ENCODE data around the gene BRD7. TPM values are rescaled to one million over a fixed set of nuclear protein-coding genes. Genes with fewer than 3 reads are reported as not detected.

BRD7 gene
- total RNA-seq, 4 donors from 2014 or later: 38.3 to 55.9 (median 48.8) TPM

DNA sequence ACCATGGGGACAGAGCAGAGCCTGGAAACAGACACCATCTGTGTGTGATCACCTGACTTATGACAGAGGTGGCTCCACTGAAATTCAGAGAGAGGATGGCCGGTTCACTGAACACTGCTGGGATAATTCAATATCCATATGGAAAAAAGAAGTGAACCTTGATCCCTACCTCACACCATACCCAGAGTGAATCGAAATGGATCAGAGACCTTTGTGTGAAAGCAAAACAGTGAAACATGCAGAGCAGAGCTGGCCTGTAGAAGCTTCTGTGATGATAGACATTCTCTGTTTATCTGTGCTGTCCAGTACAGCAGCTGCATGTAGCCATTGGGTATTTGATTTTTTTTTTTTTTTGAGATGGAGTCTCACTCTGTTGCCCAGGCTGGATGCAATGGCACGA, 82.1 kb downstream of the BRD7 start:
- no peak for DNase-seq
- intact Hi-C loops (cut with DNase I; ENCODE audit: low total_unique reads): no loop called here
- in situ Hi-C loops (cut with MboI; ENCODE audit: low sequenced_read_pairs in 4 of 4): no loop called here

DNA sequence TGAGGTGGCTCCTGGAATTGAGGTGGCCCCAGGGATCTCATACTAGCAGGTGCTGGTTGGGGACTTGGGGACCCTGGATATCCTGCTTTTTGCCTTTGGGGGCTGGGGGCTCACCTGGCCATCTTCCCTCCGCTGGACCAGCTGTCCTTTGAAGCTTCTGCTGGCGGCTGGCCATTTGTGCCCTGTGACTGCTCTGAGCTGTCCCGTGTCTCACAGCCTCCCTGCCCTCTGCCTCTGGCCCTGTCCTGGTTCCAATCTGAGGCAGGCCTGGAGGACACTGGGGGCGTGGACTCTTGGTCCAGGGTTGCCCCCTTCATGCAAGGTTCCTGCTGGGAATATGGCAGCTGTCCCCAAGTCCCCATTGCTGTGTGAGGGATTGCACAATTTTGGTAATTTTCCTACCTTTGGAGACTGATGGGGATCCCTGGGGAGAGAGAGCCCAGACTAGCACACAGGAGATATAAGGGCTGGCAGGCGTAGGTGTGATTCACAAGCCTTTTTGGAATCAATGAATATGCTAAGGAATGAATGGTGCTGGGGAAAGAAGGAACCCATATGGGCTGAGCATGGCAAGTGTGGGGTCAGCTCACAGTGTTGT, 83.3 kb downstream of the BRD7 start:
- intact Hi-C loops (cut with DNase I; ENCODE audit: low total_unique reads): no loop called here

More for the DNA sequence above, 82.1 kb downstream of the BRD7 start:
- TF ChIP-seq, protein P1, sequence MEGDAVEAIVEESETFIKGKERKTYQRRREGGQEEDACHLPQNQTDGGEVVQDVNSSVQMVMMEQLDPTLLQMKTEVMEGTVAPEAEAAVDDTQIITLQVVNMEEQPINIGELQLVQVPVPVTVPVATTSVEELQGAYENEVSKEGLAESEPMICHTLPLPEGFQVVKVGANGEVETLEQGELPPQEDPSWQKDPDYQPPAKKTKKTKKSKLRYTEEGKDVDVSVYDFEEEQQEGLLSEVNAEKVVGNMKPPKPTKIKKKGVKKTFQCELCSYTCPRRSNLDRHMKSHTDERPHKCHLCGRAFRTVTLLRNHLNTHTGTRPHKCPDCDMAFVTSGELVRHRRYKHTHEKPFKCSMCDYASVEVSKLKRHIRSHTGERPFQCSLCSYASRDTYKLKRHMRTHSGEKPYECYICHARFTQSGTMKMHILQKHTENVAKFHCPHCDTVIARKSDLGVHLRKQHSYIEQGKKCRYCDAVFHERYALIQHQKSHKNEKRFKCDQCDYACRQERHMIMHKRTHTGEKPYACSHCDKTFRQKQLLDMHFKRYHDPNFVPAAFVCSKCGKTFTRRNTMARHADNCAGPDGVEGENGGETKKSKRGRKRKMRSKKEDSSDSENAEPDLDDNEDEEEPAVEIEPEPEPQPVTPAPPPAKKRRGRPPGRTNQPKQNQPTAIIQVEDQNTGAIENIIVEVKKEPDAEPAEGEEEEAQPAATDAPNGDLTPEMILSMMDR (IDR thresholded peaks at IDR 0.05 in 4 of 5, conservative IDR thresholded peaks at IDR 0.05 in 1 of 5): no peak
- TF ChIP-seq POLR2A (IDR thresholded peaks at IDR 0.05): no peak
- H3K9me3 ChIP-seq: no peaks in the 10 kb centered on the region
- no peaks in the 10 kb centered on the region for H3K36me3 ChIP-seq
- H3K4me3 ChIP-seq: no peak overlapping the region
- H3K27me3 ChIP-seq: no peaks in the 10 kb centered on the region
- H3K4me1 ChIP-seq: peaks cover 22 to 26% of the 10 kb centered on the region in 2 donors
- no peak for ATAC-seq
- no peak overlapping the region for H3K27ac ChIP-seq

DNA sequence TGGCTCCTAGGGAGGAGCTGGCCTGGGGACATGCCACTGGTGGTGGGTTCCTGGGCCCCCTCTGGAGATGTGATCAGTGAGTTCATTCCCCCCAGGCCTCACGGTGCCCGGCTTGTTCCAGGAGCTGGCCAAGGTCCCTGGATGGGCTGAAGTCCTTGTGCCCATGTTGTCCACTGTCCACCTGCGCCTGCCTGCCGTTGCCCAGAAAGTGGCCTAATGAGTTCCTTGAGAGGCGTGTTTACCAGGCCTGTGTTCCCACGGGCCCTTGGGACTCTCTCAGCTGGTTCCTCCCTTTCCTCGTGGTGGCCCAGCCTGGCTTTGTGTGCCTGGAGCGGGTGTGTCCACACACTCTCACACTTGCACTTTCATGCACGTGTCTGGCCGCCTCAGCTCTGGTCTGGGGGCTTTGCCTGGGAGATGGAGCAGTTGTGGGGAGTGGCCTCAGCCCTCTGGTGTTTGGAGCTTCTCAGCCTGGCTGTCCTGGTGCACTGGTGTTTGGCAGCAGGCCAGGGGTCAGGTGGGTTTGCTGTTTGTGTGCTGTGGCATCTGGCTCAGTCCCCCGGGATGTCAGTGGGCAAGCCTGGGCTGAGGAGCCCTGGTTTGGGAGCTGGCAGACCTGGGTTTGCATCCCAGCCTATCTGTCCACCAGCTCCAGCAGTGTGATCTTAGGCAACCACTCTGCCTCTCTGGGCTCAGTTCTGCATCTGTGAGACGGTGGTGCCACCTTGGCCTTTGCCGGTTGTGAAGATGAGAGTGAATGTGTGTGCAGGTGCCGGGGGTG, 84.5 kb downstream of the BRD7 start:
- peak; percentile 34 to 57 for ATAC-seq
- TF ChIP-seq, protein P1 (IDR thresholded peaks at IDR 0.05 in 4 of 5, conservative IDR thresholded peaks at IDR 0.05 in 1 of 5): no peak
- no peak for TF ChIP-seq POLR2A (IDR thresholded peaks at IDR 0.05)
- in situ Hi-C loops (cut with MboI; ENCODE audit: low sequenced_read_pairs in 4 of 4): no loop called here
- Histone ChIP-seq H3K27ac (peak overlapping the region in 2 of 4 donors; percentile 36 to 40), H3K36me3 (no peaks in the 10 kb centered on the region), H3K4me1 (peaks cover 22 to 28% of the 10 kb centered on the region in 2 donors), H3K4me3 (no peak overlapping the region), H3K9me3 (no peaks in the 10 kb centered on the region), H3K27me3 (no peaks in the 10 kb centered on the region)
- DNase-seq: peak; percentile 45 to 55
- intact Hi-C loops (cut with DNase I; ENCODE audit: low total_unique reads): no loop called here

More for the DNA sequence above, 83.3 kb downstream of the BRD7 start:
- Histone ChIP-seq H3K9me3 (no peaks in the 10 kb centered on the region), H3K27ac (no peak overlapping the region), H3K36me3 (no peaks in the 10 kb centered on the region), H3K4me1 (peaks cover 22 to 28% of the 10 kb centered on the region in 2 donors), H3K4me3 (no peak overlapping the region), H3K27me3 (no peaks in the 10 kb centered on the region)
- no peak for TF ChIP-seq POLR2A (IDR thresholded peaks at IDR 0.05)
- TF ChIP-seq, protein P1 (IDR thresholded peaks at IDR 0.05 in 4 of 5, conservative IDR thresholded peaks at IDR 0.05 in 1 of 5): no peak
- in situ Hi-C loops (cut with MboI; ENCODE audit: low sequenced_read_pairs in 4 of 4): no loop called here
- ATAC-seq (no peak), DNase-seq (no peak)

DNA sequence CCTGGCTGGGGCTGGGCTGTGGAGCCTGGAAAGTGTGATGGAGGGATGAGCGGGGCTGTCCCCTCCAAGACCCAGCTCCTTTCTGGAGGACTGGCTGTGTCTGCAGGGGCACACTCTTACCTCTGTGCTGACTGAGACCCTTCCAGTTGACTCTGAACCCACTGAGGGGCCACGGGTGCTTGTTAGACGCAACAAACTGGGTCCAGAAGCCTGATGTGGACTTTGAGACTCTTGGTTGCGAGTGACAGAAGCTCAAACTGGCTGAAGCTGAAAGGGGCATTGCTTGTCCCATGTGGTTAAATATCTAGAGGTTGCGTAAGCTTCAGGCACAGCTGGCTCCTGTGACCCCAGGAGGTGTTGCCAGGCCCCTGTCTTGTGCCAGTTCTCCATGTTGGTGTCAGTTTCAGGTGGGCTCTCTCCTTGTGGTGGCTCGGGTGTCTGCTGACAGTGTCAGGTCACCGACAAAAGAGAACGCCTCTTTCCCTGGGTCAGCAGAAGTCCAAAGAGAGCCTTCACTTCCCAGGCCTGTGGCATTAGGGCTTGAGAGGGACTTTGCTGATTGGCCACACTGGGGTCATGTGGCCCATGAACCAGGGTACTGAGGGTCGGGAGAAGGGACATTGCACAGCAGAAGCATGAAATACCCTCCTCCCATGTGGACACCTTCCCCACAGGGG, 85.7 kb downstream of the BRD7 start:
- DNase-seq (peak in 1 of 2 donors; percentile 42), ATAC-seq (peak in 1 of 2 donors; percentile 61)
- Histone ChIP-seq H3K27me3 (no peaks in the 10 kb centered on the region), H3K4me1 (peaks cover 22 to 28% of the 10 kb centered on the region in 2 donors), H3K36me3 (no peaks in the 10 kb centered on the region), H3K9me3 (no peaks in the 10 kb centered on the region), H3K4me3 (no peak overlapping the region), H3K27ac (peak overlapping the region in 2 of 4 donors; percentile 40 to 42)
- no peak for TF ChIP-seq POLR2A (IDR thresholded peaks at IDR 0.05)
- TF ChIP-seq, protein P1 (IDR thresholded peaks at IDR 0.05 in 4 of 5, conservative IDR thresholded peaks at IDR 0.05 in 1 of 5): no peak
- in situ Hi-C loops (cut with MboI; ENCODE audit: low sequenced_read_pairs in 4 of 4) (no loop called here), intact Hi-C loops (cut with DNase I; ENCODE audit: low total_unique reads) (no loop called here)

Measured in gastrocnemius medialis (tissue), 4 donors.